HepG2 (cell line): Measurements from ENCODE around the gene DPP3. TPM values are rescaled to one million over a fixed set of nuclear protein-coding genes. Genes with fewer than 3 reads are reported as not detected.
A peak's percentile ranks its signal among the peaks of the same experiment; 100 is the strongest.

Experiments used
- GATA4 ChIP-seq: sonication (generic); IDR thresholded peaks from 2 replicates; pipeline ENCODE4 v1.6.1; 2016; ENCODE audit warnings: antibody characterized with exemption, low read depth, borderline replicate concordance
- MAFK ChIP-seq, 2 experiments: IDR thresholded peaks in 1 of 2; conservative IDR thresholded peaks in 1 of 2; 2 replicates each; pipeline ENCODE4 v1.6.1; 2011; ENCODE audit warnings: improper control_type of control experiment in 2 of 2, low read length in 2 of 2
- MED1 ChIP-seq: sonication (generic); formaldehyde crosslinking; IDR thresholded peaks from 2 replicates; pipeline ENCODE4 v1.4.0; 2020; ENCODE audit warnings: missing genetic modification reagents
- PHF21A ChIP-seq: sonication (generic); formaldehyde crosslinking; IDR thresholded peaks from 2 replicates; pipeline ENCODE4 v1.5.0; 2020; ENCODE audit warnings: mild to moderate bottlenecking, missing genetic modification reagents
- POLR2A ChIP-seq, 2 experiments: IDR thresholded peaks; 2 replicates each; pipeline ENCODE4 v1.6.1; 2011; ENCODE audit warnings: low read depth in 2 of 2, low read length in 2 of 2, mild to moderate bottlenecking in 1 of 2, moderate library complexity in 1 of 2; ENCODE audit not compliant: insufficient read depth in 1 of 2
- SALL1 ChIP-seq: sonication (generic); formaldehyde crosslinking; IDR thresholded peaks from 2 replicates; pipeline ENCODE4 v1.8.0; 2022; ENCODE audit warnings: mild to moderate bottlenecking, missing genetic modification reagents
- TAF1 ChIP-seq: sonication (generic); formaldehyde crosslinking; IDR thresholded peaks from 2 replicates; pipeline ENCODE4 v1.4.0; 2020; ENCODE audit warnings: missing genetic modification reagents
- ZFP91 ChIP-seq: sonication (generic); formaldehyde crosslinking; IDR thresholded peaks from 2 replicates; pipeline ENCODE4 v1.9.0; 2022; ENCODE audit warnings: missing genetic modification reagents, mild to moderate bottlenecking, borderline replicate concordance
- ZFX ChIP-seq: sonication (generic); formaldehyde crosslinking; IDR thresholded peaks from 2 replicates; pipeline ENCODE4 v1.4.0; 2020; ENCODE audit warnings: mild to moderate bottlenecking, low read depth, missing genetic modification reagents, moderate library complexity
- ZGPAT ChIP-seq: IDR thresholded peaks from 2 replicates; pipeline ENCODE4 v1.6.1; 2016; ENCODE audit warnings: mild to moderate bottlenecking
- ZNF574 ChIP-seq: sonication (generic); formaldehyde crosslinking; IDR thresholded peaks from 2 replicates; pipeline ENCODE4 v1.4.0; 2020; ENCODE audit warnings: missing genetic modification reagents
- polyA plus RNA-seq, 8 experiments: library from polyadenylated mRNA; depleted of rRNA in 3 of 8; stranded (reverse) in 7 of 8; unstranded in 1 of 8; fragments of >200 nt; fragmentation: Illumina TruSeq in 4 of 8; extraction: Trizol in 4 of 8; gene quantifications; 2 replicates each; pipeline versions ENCODE4 v1.2.1 to v1.2.3, GENCODE V29; 2011 to 2016; ENCODE audit warnings: low read depth in 4 of 8, missing spikeins in 1 of 8, mixed read lengths in 1 of 8; ENCODE audit not compliant: insufficient read depth in 1 of 8
- total RNA-seq, 5 experiments: library from RNA; depleted of rRNA; stranded (reverse); fragments of >200 nt; fragmentation: Illumina TruSeq; extraction: Trizol; gene quantifications; 2 replicates each; pipeline ENCODE4 v1.2.3, GENCODE V29; 2016; ENCODE audit warnings: low read depth in 1 of 5
- TF ChIP-seq, protein P1 (sequence below): sonication (generic); formaldehyde crosslinking; IDR thresholded peaks from 2 replicates; pipeline ENCODE4 v1.5.0; 2020; ENCODE audit warnings: mild to moderate bottlenecking, missing genetic modification reagents
- TF ChIP-seq, protein P2 (sequence below): sonication (generic); formaldehyde crosslinking; IDR thresholded peaks from 2 replicates; pipeline ENCODE4 v1.4.0; 2020; ENCODE audit warnings: missing genetic modification reagents
- TF ChIP-seq, protein P3 (sequence below): sonication (generic); formaldehyde crosslinking; IDR thresholded peaks from 2 replicates; pipeline ENCODE4 v1.4.0; 2020; ENCODE audit warnings: mild to moderate bottlenecking, missing genetic modification reagents

The DPP3 gene
- total and polyA plus RNA-seq, 2 of the 13 experiments (the other 11 are each of a cell fraction or from before 2014, with no cell fraction given): 38.4 to 59.8 TPM

GRCh38 chr11:66440101-66440939, 39.9 kb upstream of the DPP3 start (continued):
- TF ChIP-seq, protein P1, sequence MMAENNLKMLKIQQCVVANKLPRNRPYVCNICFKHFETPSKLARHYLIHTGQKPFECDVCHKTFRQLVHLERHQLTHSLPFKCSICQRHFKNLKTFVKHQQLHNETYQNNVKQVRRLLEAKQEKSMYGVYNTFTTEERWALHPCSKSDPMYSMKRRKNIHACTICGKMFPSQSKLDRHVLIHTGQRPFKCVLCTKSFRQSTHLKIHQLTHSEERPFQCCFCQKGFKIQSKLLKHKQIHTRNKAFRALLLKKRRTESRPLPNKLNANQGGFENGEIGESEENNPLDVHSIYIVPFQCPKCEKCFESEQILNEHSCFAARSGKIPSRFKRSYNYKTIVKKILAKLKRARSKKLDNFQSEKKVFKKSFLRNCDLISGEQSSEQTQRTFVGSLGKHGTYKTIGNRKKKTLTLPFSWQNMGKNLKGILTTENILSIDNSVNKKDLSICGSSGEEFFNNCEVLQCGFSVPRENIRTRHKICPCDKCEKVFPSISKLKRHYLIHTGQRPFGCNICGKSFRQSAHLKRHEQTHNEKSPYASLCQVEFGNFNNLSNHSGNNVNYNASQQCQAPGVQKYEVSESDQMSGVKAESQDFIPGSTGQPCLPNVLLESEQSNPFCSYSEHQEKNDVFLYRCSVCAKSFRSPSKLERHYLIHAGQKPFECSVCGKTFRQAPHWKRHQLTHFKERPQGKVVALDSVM: peak; percentile 27; the same call in 1 of the 2 replicates
- TF ChIP-seq MAFK (conservative IDR thresholded peaks at IDR 0.05 in 1 of 2, IDR thresholded peaks at IDR 0.05 in 1 of 2; ENCODE audit: low read length in 2 of 2) (peak in 1 of 2 experiments; percentile 39; a peak in 3 of 4 replicates), ZFX (CRISPR knock-in tag) (peak; percentile 29; the same call in 1 of the 2 replicates), PHF21A (CRISPR knock-in tag) (peak; percentile 47; the same call in 1 of the 2 replicates), GATA4 (peak; percentile 74; the same call in 1 of the 2 replicates), ZGPAT (CRISPR knock-in tag) (0 out of 2 replicates have a peak, but pooled peaks have one; percentile 18), ZFP91 (peak; percentile 34; the same call in 1 of the 2 replicates), POLR2A (IDR thresholded peaks at IDR 0.05; ENCODE audit: insufficient read depth in 1 of 2, low read depth in 2 of 2, low read length in 2 of 2) (peak; percentile 51 to 65; a peak in 2 of 4 replicates), ZNF574 (CRISPR knock-in tag) (peak; percentile 34; the same call in 1 of the 2 replicates), SALL1 (CRISPR knock-in tag) (peak; percentile 28; the same call in 1 of the 2 replicates), TAF1 (CRISPR knock-in tag) (peak; percentile 25), MED1 (CRISPR knock-in tag) (peak; percentile 22; the same call in 1 of the 2 replicates)
- TF ChIP-seq, protein P2, sequence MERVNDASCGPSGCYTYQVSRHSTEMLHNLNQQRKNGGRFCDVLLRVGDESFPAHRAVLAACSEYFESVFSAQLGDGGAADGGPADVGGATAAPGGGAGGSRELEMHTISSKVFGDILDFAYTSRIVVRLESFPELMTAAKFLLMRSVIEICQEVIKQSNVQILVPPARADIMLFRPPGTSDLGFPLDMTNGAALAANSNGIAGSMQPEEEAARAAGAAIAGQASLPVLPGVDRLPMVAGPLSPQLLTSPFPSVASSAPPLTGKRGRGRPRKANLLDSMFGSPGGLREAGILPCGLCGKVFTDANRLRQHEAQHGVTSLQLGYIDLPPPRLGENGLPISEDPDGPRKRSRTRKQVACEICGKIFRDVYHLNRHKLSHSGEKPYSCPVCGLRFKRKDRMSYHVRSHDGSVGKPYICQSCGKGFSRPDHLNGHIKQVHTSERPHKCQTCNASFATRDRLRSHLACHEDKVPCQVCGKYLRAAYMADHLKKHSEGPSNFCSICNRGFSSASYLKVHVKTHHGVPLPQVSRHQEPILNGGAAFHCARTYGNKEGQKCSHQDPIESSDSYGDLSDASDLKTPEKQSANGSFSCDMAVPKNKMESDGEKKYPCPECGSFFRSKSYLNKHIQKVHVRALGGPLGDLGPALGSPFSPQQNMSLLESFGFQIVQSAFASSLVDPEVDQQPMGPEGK (CRISPR knock-in tag): peak; percentile 23; the same call in 1 of the 2 replicates
- TF ChIP-seq, protein P3, sequence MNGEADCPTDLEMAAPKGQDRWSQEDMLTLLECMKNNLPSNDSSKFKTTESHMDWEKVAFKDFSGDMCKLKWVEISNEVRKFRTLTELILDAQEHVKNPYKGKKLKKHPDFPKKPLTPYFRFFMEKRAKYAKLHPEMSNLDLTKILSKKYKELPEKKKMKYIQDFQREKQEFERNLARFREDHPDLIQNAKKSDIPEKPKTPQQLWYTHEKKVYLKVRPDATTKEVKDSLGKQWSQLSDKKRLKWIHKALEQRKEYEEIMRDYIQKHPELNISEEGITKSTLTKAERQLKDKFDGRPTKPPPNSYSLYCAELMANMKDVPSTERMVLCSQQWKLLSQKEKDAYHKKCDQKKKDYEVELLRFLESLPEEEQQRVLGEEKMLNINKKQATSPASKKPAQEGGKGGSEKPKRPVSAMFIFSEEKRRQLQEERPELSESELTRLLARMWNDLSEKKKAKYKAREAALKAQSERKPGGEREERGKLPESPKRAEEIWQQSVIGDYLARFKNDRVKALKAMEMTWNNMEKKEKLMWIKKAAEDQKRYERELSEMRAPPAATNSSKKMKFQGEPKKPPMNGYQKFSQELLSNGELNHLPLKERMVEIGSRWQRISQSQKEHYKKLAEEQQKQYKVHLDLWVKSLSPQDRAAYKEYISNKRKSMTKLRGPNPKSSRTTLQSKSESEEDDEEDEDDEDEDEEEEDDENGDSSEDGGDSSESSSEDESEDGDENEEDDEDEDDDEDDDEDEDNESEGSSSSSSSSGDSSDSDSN (CRISPR knock-in tag): peak; percentile 56
